Activated T-cell treated with anti-CD3 and anti-CD28 coated beads, Interleukin-2, amount 50 U/mL, for 1 hour (primary cell): Measurements from ENCODE around the gene TFAP2A.

Experiments used
- DNase-seq: peaks from one replicate; pipeline ENCODE4 v3.0.0-alpha.2; 2020

Gene TFAP2A

GRCh38 chr6:10412461-10413261 lies 2.2 kb downstream of the TFAP2A start:
- no peak for DNase-seq

- peak; percentile 48 for DNase-seq
These were observed 2.9 kb downstream of the TFAP2A start for GRCh38 chr6:10411971-10412460.

DNA sequence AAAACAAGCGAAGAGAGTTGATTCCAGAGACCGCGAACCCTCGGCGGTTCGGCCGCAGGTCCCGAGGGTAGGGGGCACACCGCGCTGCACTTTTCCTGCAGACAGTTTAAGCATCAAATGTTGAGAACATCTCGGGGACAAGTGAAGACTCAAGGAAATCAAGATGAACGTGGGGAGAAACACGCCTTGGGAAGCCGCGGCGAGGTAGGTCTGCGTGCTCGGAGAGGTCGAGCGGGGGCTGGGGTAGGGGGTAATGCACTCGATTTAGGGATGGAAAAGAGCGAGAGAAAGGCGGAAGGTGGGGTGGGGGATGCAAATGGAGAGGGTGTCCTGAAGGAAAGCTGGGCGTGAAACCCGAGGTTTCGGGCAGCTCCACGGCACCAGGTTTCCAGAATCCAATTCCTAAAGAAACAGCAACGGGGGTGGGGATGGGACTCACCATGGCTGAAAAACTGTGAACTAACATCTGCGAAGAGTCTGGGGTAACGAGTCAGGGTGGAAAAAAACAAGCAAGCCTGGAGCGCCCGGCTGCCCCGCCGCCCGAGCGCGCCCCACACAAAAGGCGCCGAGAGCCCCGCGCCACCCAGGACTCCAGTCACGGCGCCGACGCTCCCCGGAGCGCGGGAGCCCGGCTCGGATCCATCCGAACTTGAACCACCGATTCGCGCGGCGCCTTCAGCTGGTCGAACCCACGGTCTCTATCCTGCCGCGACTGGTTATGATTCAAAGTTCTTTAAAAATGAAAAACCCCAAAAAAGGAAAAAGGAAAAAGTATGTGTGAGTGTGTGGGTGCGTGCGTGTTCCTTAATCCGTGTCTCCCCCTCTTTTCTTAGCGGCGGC lies 3.5 kb downstream of the TFAP2A start:
- DNase-seq: no peak

- DNase-seq: no peak
These were observed 4.4 kb downstream of the TFAP2A start for GRCh38 chr6:10410207-10411050.

DNA sequence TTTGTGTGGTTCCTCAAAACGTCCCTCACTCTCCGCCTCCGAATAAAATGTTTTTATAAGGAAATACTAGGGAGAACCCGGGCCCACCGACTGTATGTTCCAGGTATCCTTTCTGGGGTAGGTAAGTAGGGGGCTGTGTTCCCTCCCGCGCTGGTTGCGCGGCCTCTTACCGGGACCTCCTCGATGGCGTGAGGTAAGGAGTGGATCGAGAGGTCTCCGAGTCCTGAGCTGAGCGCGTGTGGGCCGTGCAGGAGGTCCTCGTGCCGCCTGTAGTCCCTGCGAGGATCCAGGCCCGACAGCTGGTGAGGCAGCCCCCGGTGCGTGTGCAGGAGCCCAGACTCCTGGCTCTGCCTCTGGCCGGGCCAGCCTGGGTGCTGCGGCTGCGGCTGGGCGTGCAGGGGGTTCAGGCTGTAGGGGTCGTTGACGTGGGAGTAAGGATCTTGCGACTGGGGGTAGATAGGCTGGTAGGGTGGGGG lies 5.1 kb downstream of the TFAP2A start:
- DNase-seq: no peak

GRCh38 chr6:10409233-10409721 lies 5.6 kb downstream of the TFAP2A start:
- no peak for DNase-seq

DNA sequence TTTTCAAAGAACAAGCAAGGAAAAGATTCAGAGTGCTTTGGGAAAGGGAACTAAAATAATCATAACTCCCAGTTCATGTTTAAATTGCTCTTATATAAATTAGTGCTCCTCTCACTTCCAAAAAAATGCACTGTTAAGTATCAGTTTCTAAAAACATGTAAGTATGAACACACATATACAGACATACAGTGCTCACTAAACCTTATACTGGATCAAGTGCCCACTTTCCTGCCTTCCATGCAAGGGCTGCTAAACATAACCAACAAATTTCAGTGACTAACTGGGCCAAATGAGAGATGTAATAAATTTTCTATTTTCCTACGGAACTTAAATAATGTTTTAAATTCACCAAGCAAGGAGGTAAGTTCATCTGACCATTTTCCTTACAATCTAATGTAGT lies 6.4 kb downstream of the TFAP2A start:
- no peak for DNase-seq

DNA sequence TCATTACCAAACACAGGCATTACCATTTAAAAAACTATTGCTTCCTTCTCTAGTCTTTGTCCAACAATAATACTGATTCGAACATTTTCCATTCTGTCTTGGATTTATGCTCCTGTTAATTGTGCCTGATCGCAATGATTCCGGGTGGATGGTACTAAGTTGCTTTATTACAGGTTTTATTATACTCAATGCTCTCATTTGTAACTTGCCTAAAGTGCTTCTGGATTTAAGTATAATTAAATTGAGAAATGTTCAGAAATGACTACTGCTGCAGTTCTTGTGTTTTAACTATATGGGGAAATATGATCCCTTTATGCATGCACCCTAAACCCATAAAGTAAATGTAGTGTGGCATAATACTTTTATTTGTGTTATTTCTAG lies 7.2 kb downstream of the TFAP2A start:
- no peak for DNase-seq

DNA sequence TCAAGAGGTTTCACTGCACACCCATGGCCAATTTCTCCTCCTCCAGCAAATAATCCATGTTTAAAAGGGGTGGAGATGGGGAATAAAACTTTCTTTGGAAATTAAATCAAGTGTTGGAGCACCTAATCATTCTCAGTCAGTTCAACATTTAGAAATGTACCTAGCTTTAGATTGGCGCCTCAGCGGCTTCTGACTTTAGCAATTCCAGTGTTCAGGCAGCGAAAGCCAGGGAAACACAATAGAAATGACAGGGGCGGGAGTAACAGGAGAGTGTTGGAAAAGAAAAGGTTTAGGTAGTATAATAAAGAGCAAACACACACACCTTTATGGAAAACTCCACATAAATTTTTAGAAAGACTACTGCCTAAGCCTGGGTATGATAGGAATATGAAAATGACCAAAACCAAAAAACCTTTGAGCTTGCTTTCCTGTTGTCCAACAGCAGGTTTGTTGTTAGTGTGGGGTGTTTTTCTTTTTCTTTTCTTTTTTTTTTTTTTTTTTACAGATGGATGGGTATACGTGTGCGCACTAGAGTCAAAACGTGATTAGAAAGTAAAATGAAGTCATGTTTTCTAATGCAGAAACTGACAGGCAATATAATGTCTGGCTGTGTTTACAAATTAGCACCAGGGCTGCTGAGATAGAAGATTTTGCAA lies 7.7 kb downstream of the TFAP2A start:
- no peak for DNase-seq

DNA sequence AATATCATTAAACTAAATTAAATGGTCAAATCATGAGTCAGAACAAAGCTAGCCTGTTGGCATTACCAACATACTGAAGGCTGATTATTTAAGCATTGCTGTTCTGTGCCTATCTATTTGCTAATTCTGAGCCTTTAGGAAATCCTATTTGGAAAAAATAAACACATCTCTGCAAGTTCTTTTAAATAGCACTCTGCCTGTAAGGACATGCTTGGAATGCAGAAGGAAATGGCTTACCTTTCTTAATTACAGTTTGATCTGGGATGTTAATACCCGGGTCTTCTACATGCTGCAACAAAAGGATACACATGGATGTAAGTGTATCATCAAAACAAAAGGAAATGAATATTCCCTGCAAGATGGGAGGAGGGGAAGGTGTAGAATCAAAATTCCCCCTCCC lies 8.3 kb downstream of the TFAP2A start:
- no peak for DNase-seq

DNA sequence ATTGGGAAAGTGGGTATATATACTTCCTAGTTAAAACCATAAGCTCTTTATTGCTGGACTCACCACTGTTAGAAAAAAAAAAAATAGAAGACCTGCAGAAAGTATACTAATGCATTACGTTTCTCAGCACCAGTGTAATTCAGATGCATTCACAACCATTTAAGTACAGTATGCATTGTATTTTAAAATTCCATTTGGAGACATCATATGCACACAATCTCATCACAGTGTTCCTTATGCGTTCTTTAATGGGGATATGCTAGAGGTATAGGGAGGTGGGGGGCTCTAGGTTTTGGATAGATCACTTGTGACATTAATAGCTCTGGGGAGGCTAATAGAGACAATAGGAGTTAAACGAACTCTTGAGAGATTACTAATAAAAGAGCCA lies 9.4 kb downstream of the TFAP2A start:
- DNase-seq: no peak

GRCh38 chr6:10404799-10405512 lies 9.9 kb downstream of the TFAP2A start:
- DNase-seq: no peak

DNA sequence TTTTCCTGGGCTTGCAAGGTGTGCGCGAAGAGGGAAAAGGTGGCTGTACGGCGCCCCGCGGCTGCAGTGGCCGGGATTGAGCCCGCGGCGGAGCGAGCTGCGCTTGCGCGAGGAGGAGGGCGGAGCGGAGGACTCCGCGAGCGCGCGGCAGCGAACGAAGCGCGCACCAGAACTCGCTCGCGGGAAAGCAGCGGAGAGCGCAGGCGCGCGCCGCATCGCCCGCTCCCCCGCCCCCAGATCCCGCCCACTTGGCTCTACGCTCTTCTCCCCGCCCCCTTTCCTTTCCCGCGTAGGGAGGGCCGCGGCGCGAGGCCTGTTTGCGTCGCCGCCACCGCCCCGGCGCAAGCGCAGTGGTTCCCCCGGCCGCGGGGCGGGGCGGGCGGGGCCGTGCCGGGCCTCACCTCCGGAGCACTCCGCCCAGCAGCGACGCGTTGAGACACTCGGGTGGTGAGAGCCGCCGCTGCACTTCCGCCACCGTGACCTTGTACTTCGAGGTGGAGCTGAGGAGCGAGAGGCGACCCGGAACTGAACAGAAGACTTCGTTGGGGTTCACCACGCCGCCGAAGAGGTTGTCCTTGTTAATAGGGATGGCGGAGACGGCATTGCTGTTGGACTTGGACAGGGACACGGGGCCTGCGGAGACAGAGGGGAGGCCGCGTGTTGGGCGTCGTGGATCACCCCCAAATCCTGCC lies 10.6 kb downstream of the TFAP2A start:
- DNase-seq: peak; percentile 82

DNA sequence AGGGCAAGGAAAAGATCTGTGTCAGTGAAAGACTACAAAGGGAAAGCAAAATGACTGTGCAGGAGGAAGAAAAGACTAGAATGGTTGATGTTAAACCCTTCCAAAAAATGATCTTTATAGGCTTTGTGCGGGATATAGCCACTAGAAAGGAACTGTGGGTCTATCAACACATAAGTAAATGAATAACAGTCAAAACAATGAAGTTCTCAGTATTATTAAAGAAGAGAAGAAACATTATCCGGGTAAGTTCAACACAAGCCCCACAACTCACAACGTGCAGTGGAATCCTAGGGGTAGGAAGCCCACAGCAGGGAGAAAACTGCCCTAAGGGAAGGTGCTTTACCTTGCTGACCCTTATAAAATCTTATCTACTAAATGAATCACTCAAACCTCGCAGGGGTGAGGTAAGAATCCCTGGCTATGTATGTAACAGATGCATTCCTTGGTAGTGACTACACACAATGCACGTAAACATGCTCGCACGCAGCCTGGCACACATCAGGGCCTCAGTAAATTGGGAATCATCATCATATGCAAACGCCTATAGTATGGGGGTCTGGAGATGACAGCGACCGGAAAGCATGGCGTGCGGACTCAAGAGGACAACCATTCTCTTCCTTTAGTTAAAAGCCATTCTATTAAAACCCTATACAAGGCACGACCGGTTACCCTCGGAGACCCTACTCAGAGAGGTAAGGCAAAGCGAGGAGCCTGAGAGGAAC lies 11.3 kb downstream of the TFAP2A start:
- no peak for DNase-seq

GRCh38 chr6:10402648-10403311 lies 12.1 kb downstream of the TFAP2A start:
- DNase-seq: no peak

DNA sequence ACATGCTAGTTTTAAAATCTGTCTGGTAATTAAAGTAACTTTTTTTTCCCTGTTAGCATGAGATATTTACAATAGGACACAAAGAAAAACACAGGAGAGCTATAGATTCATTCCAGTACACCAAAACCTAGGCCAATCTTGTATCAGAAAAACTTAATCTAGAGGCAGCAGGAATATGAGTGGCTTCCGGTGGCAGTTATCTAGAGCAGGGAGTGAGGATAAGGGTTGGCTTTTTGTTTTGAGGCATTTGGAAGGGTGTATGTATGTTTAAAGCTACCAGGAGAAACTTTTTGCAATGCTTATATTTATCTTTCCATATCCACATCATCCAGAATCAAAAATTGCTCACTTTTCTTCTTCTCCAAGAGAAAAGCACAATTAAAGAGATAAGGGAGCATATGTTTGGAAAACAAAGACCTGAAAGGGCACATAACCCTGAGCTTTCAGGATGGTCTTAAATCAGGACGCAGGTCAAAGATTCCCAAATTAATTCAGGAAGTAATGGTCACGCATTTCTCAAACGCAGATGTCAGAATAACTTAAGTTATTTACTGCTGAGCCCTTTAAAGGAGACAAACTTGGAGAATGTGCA lies 13.1 kb downstream of the TFAP2A start:
- no peak for DNase-seq

- DNase-seq: no peak
These were observed 13.8 kb downstream of the TFAP2A start for GRCh38 chr6:10401004-10401536.

- DNase-seq: no peak
These were observed 14.5 kb downstream of the TFAP2A start for GRCh38 chr6:10400330-10400729.

DNA sequence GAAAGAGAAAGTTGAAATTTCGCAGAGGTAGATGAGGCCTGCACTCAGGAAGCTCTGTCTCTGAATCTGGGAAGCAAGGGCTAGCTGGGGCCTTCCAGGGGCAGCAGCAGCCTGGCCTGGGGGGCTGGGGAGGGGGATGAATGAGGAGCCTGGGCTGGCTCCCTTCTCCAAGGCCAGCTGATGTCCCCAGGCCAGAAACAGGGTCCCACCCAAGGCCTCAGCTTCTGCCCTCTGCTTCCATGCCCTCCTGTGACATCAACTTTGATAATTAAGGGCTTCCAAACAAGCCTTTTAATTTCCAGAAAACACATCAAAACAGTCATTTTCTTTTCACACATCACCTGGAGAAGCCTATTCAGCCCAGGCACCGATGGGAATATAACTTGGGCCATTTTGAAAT lies 15.4 kb downstream of the TFAP2A start:
- no peak for DNase-seq
